ENCODE measurements around the gene PPP2R5A.

The PPP2R5A gene
- total RNA-seq = 78.4 to 149 (median 99.5) reads per million in 4 donors

DNA sequence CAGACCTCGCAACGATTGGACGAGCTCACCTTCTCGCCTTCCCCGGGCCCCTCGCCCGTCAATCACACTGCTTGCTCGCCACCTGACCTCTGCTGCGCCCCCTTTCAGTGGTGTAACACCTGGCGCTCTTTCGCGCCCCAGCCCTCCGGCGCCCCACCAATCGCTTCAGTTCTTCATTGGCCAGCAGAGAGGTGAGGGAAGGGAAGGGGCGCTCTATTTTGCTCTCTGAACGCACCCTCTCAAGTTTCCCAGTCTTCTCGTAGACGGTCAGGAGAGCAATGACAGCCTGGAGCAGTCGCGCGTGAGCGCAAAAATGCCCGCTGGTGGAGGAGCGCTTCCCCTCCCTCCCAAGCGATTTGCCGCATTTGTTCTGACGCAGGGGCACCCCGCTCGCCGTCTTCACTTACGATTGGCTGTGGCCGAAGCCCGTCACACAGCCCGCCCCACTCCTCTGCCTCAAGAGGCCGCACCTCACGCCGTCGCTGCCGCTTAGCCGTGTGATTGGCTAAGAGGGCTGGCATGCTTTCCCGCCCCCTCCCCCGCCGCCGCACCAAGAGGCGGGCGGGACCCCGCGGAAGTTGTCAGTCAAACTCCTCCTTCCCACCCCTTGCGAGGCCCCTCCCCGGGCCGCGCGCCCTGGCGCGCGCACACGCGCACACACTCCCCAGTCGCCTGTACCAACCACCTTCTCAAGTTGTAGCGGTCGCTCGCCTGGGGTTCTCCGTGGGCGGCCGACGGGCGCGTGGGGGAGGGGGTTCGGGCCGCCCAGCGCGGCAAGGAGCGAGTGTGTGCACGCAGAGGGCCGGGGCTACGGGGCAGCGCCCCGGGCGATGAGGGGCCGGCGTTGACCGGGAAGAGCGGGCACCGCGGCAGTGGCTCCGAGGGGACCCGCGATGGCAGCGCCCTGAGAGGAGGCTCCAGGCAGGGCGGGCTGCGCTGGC is at the start of gene PPP2R5A:
PPP2R5A (plus strand) TSS at position 667 of the 941 bp plus-strand sequence. CDS start 701 bp downstream, outside the sequence.
- peak; percentile 97 to 100 (median 98) for DNase-seq

DNA sequence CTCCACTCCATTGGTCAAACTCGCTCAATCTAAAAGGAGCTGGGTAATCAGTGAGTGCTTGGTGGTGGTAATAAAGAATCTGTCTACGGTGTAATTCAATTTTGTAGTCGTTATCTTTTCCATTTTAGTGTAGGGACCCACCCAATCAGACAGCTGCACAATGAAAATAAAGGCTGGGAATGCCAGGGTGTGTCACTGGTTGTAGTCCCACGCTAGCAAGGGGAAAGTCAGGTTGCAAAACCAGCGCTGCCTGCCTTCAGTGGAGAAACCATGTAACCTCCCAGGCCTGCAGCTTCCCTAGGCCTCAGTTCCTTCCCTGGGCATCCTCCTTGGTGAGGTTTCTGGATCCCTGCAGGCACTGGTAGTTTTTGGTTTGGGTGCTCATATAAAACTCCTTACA is 49.4 kb upstream of the PPP2R5A start:
- no peak for DNase-seq

DNA sequence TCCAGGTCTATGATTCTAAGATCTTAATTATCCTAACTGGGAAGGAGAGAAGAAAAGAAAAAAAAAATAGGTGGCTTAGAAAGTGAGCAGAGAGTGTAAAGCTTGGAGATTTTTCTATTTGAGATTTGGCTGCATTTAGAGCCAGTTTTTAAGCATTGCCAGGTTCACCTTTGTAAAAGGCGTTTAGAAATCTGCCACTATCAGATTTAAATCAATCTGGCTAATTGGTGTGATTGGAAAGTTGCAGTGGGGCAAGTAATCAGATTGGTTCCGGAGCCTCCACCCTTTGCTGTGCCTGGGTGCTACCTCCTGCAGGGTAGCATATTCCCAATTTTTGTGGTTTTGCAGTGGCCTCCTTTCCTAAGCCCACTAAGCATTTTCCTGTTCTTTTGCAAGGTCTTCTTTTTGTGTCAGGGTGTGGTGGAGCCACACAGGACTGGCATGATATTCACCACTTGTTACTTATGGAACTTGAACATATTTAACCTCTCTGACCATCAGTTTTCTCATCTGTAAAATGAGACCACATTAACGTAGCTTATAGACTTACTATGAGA is 48.5 kb upstream of the PPP2R5A start:
- DNase-seq = no peak

DNA sequence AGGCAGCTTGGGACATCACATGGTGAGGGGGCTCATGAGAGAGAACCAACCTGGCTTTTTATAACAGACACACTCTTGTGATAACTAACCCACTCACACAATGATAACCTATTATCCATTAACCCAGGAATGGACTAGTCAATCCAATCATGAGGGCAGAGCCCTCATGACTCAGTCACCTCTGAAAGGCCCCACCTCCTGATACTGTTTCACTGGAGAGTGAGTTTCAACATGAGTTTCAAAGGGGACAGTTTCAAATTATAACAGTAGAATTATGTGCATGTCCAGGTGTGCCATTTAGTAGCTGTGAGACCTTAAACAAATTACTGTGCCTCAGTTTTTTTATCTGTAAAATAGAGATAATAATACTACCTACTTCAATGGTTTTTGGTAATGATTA is 47.6 kb upstream of the PPP2R5A start:
- DNase-seq = peak in 1 of 5 donors; percentile 19

DNA sequence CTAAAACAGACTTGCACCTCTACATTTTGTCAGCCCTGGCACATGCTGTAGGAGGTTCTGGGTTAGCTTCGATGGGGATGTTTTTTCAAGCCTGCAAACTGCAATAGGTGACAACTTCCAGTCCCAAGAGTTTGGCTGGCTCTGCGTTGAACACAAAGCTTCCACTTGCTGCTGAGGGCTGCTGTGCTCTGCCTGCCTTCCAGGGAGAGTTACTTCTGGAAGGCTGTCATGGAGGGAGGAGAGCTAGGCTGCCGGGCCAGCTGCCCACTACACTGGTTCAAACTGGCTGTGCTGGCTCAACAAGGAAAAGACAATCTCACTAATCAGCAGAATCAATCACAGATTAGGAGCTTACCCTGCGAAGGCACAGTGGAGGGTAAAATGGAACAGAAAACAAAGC is 46.7 kb upstream of the PPP2R5A start:
- no peak for DNase-seq

DNA sequence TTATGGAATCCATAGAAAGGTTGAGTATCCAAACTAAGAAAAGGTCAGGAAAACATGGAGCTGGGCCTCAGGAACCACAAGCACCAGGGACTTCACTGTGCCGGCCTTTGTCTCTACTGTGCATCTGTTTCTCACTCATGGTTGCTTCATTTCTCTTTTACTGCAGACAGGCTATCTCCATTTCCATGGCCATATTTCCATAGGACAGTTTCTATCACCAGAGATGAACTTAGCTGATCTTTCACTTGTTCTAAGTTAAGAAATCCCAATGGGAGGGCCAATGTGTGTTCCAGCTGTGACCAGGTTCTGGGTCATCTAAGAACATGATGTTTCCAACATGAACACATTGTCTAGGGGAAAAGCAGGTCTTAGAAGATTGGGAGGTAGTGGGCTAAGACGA is 43.7 kb upstream of the PPP2R5A start:
- DNase-seq = no peak

DNA sequence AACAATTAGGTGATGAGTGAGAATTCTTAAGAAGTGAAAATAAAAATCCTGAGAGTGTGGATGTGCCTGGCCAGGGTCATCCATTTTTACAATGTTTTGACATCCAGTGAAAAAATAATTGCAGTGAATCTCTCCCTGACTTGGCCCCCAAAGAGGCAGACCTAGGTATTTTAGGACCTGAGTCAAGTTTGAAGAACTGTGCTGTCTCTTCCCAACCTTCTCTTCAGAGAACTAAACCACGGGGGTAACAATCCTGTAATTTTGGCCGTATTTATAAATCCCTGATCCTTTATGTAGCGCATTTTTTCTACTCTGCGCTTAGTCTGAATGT is 43.3 kb upstream of the PPP2R5A start:
- DNase-seq = no peak

DNA sequence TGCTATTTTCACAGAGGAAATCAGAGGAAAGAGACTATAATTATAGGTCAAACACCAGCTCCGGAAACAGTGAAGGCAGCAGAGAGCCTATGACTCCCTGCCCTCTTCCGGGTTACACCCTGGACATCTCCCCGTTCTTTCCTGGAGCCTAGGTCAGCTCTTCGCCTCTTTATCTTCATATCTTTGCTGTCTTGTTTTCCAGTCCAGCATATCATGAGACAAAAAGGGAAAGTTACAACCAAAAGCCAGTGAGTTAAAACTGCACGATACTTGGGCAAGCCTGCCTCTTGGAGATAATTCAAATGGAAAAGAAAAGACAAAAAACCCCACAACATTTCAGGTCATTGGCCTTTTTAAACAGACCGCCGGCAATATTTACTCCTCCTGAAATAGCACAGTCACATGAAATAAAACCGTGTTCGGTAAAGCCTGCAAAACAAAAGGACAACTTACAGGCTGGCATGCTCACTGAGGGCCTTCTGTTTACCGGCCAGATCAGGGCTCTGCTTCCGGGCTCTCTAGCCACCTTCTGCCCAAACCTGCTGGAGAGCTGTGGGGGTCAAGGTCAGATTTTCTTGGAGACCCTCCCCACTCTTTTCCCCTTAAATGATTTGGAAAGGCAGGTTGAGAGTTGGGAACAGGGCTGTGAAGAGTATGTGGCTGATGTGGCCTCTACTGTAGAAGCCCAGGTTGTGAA is 42.8 kb upstream of the PPP2R5A start:
- no peak for DNase-seq

DNA sequence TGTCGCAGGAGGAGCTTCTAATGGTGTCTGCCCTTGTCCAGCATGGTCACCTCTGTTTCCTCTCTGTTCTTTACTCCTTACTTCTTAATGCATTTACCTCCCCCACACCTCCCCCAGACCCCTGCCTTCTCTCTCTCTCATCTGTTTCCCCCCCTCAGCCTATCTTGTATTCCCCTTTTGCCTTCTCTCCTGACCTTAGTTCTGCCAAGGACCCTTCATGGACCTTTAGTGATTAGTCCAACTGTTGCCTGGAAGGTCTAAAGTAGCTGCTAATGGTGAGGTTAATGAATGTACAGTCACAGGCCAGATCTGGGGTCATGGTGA is 42.3 kb upstream of the PPP2R5A start:
- no peak for DNase-seq

DNA sequence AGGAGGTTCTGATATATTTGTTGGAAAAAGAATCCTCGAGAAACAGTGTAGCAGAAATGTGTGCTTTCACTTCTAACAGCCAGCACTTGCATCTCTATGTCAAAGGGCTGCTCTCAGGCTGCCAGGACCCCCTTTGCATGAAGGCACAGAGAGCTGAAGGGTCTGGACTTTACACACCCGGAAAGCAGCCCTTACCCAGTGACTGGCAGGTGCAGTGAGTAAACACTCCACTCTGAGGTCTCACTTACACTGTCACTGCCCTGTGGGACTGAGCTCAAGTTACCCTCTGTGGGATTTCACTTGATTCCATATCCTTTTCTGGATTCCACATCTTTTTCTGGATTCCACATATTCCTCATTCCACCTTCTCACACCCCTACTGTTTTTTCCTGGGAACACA is 40.8 kb upstream of the PPP2R5A start:
- peak in 1 of 5 donors; percentile 21 for DNase-seq

DNA sequence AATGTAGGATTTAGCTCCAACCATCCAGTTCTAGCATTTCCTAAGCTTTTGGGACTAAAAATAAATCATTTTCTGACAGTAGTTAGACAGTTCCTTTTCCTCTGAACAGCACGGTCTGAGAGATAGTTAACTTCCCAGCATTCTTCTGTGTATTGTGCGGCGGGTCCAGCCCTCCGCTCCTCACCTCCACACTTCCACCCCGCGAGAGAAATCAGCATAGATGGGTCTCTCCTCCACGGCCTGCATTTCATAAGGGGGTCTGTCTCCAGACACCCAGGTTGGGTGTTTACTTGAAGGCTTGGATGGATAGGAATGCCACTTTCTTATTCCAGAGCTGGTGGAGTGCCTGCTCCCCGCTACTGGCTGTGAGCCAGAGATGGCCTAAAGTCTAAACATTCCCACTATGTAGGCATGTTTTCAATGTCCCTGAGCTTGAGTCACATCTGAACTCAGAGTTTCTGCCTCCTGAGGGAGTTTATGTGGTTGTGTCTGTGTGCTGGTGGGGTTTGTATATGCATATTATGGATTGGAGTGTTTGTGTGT is 38.0 kb upstream of the PPP2R5A start:
- no peak for DNase-seq

DNA sequence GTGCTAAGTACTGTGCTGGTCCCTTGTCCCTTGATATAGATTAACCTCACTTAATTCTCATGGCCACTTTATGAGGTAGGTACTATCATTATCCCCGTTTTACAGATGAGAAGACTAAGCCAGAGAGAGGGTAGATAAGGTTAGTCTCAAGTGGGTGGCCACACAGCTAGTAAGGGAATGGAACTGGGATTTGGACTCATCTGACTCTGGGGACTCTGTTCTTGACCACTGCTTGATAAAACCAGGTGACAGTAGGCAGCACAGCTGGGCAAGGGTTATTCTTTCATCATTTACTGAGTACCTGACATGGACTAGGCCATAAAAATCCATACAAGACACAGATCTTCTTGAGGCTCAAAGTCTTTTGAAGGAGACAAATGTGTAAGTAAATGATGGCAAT is 37.2 kb upstream of the PPP2R5A start:
- DNase-seq = no peak

DNA sequence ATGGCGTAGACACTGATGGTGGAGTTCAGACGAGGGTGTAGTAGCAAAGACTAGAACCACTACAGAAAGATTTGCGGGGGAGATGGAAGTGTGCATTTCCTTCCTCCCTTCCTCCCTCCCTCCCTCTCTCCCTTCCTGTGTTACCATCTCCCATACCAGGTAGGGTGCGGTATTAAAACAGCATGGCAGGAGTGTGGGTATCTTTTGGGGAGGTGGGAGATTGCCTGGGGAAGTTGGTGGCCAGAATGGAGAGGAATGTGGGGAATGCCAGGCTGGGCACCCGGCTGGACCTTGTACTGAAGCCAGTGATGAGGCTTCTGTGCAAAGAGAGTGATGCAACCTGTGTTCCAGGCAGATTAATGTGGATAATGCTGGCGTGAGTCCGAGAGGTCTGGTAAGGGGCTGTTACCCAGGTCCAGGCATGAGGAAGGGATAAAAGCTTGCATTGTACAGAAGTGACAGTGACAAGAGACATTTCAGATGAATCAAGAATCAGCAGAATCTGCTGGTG is 30.3 kb upstream of the PPP2R5A start:
- DNase-seq = no peak

DNA sequence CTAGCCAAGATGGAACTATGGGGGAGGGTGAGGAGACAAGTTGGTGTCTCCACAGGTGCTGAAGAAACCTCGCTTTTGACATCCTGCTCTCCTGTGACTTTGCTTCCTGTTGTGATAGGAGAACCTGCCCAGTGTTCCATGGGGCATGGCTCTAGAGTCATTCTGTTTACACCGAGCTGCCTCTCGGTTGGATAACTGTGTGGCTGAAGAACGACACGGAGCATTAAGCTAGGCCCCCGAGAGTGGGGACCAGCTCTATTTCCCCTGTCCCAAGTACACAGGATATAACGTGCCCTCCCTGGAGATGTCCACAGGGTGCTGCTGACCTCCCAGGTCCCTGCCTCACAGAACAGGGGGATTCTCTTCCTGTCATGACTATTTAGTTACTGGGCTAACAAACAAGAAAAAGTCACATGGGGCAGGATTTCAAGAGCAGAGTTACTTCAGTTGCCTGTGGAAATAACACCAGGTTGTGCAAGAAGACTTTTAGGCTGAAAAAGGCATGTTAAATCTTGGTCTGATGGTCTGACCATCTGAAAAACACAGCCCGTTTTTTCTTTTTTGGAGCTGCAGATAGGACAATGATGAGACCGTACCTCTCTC is 29.4 kb upstream of the PPP2R5A start:
- no peak for DNase-seq

DNA sequence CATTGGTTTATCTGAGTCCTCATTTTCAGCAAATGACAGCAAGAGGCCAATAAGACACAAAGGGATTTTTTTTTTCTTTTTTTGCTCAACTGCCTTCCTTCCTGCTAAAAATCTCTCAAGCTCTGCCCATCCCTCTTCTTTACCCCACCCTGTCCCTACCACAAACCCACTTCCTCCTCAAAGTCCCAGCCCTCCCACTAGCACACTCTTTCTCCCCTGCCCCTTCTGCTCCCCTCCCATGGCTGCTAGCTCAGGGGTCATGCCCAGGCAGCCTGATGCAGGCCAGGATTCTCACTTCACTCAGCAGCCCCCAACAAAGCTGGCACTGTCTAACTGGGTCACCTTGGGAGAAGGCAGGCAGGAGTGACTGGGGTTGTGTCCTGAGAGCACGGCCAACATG is 28.8 kb upstream of the PPP2R5A start:
- peak in 1 of 5 donors; percentile 86 for DNase-seq

DNA sequence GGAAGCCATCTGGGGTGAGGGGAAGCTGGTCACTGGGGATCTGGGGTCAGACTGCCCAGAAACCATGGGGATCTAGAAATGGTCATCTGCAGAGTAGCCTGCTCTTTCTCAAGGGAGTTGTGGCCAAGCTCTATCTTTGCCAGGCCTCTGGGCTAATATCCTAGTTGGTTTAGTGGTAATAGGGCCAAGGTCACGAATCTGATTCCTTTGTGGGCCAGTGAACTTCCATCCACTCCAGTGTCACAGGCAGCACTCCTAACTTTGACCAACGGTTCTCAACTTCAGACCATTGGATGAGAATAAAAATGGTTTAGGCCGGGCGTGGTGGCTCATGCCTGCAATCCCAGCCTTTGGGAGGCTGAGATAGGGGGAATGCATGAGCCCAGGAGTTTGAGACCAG is 28.1 kb upstream of the PPP2R5A start:
- DNase-seq = no peak

DNA sequence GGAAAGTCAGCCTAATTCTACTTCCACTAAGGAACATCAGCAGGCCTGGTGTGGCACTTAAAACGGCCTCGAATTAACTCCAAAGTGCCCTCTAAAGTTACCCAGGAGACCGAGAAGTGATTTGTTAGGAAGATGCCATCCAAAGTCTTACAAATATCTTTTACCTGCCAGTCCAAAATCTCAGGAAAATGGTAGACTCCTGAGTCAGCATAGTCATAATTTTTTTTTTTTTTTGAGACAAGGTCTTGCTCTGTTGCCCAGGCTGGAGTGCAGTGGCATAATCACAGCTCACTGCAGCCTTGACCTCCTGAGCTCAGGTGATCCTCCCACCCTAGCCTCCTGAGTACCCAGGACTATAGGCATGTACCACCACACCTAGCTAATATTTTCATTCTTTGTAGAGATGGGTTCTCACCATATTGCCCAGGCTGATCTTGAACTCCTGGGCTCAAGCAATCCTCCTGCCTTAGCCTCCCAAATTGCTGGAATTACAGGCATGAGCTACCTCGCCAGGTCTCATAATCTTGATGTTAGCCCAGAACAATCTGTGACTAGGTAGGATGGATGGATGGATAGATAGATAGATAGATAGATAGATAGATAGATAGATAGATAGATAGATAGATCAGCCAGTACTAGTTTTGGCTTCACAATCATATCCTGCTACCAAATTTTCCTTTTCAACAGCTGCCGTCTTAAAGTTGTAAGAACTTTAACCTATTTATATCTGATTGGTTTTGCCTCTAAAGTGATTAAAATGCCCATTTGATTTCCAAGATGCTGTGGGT is 25.3 kb upstream of the PPP2R5A start:
- no peak for DNase-seq

DNA sequence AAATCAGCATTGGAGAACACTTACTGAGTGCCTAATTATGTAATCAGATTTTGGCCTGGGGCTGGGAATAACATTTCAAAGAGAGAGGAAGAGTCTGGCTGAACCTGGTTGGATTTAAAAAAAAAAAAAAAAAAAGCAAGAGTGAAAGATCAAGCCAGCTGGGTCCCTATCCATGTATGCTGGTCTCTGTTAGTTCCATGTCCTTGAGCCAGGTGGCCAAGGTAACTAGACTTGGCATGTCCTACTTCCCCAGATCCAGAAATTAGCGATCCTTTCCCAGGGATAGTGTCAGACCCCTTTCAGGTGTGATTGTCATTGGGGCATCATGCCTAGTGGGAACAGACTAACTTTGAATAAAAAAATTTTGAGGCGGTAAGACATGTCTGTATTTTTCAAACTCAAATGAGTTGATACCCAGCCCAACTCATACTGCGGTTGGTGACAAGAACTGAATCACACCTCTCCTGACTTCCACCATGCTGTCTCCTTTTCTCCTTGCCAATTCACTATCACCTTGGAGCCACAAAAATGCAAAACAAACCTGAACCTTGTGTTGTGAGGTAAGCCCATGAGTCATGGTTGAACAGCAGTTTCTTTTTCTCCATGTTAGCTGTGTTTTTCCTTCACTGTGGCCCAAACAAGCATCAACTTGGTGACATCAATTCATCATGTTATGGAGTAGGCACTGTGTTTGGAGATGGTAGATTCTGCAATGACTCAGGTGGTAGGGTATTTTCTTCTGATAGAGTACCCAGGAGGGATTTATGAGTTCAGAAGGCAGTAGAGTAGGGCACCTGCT is 24.5 kb upstream of the PPP2R5A start:
- DNase-seq = peak in 1 of 5 donors; percentile 47

DNA sequence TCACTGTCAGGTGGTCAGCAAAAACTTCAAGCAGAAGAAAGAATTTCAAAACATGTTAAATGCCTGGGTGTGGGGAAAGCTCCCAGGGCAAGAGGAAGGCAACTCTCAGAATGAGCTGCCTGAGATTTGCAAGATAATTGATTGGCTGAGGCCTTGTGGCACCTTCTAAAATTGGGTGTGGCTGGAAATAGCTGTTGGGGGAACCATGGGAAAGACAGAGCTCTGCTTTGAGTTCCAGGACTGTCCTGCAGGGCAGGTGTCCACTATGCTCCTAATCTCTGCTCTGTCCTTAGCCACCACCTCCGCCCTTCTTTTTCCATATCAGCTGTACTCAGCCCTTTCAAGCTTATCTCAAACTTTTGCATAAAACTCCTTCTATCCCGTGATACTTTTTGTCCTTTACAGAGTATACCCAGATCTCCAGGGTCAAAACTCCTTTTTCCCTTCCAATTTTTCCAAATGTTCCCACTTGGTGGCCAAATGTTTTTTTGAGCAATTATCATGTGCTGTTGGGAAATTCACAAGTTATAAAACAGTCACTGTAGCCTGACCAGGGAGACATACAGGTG is 23.8 kb upstream of the PPP2R5A start:
- no peak for DNase-seq

DNA sequence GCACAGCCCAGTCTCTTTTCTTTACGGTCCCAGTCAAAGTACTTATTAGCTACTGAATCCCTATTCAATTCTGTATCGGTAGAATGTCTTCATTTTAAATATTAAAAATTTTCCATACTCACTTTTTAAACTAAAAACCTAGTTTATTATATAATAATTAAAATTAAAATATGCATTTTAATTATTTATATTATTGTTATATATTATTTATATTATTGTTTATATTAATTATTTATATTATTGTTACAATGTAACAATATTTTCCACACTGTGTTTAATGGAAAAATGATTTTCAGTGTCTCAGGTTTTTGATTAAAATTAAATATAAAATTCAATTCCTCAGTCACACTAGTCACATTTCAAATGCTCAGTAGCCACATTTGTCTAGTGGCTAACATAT is 18.2 kb upstream of the PPP2R5A start:
- no peak for DNase-seq

DNA sequence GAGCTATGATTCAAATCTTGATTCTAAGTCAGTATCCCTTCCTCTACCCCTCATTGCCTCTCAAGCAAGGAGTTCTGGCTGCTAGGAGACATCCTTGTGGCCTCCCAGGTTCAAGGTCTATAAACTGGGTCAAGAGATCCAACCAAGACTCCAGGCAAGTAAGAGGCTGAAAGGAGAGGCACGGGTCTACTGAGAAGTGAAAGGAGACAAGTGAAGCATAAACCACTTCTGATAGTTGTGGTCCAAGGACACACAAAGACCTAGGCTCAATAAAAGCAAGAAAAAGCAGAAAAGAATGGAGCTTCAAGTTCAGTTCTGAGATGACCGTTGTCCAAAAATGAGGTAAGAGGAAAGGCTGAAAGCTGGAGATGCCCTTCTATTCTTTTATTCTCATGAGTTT is 17.8 kb upstream of the PPP2R5A start:
- DNase-seq = no peak
